ENCODE results near the gene DNER. TPM values are rescaled to one million over a fixed set of nuclear protein-coding genes. Genes with fewer than 3 reads are reported as not detected.
"Not testable (repeated sequence)": the region's sequence is repeated elsewhere in the genome, so short reads cannot be mapped to it uniquely, and the experiment has no call there.

DNER gene, protein sequence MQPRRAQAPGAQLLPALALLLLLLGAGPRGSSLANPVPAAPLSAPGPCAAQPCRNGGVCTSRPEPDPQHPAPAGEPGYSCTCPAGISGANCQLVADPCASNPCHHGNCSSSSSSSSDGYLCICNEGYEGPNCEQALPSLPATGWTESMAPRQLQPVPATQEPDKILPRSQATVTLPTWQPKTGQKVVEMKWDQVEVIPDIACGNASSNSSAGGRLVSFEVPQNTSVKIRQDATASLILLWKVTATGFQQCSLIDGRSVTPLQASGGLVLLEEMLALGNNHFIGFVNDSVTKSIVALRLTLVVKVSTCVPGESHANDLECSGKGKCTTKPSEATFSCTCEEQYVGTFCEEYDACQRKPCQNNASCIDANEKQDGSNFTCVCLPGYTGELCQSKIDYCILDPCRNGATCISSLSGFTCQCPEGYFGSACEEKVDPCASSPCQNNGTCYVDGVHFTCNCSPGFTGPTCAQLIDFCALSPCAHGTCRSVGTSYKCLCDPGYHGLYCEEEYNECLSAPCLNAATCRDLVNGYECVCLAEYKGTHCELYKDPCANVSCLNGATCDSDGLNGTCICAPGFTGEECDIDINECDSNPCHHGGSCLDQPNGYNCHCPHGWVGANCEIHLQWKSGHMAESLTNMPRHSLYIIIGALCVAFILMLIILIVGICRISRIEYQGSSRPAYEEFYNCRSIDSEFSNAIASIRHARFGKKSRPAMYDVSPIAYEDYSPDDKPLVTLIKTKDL
- not detected for polyA plus RNA-seq

DNA sequence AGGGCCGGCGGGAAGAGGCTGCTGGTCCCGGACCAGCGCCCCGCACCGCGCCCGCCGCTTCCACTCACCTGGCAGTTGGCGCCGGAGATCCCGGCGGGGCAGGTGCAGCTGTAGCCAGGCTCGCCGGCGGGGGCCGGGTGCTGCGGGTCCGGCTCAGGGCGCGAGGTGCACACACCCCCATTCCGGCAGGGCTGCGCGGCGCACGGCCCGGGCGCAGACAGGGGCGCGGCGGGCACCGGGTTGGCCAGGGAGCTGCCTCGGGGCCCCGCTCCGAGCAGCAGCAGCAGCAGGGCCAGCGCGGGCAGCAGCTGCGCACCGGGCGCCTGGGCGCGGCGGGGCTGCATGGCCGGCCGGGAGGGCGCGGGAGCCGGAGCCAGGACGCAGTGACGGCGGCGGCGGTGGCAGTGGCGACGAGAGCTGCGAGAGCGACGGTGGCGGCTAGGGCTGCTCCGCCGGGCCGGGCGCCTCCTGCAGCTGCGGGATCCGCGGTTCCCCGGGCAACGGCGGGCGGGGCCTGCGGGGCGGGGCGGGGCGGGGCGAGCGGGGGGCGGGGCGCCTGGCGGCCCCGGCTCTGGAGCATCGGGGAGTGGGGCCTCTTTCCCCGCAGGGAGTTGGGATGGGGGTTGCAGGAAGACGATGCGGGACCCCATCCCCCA lies at the start of gene DNER:
Gene DNER, minus strand, starts transcription at position 476 of the 656 bp plus-strand sequence. Its CDS starts 132 bp downstream, at position 344.
- Mint-ChIP-seq H3K36me3 (peaks cover 9% of the 10 kb centered on the region), H3K4me1 (peaks cover 5 to 11% (median 5%) of the 10 kb centered on the region in 3 donors), H3K4me3 (peak within 1 kb of the TSS; percentile 48 to 76 (median 64)), H3K27ac (no peak within 1 kb of the TSS), H3K9me3 (peaks cover 6 to 9% (median 8%) of the 10 kb centered on the region in 3 donors), H3K27me3 (peaks cover 55% of the 10 kb centered on the region)

DNA sequence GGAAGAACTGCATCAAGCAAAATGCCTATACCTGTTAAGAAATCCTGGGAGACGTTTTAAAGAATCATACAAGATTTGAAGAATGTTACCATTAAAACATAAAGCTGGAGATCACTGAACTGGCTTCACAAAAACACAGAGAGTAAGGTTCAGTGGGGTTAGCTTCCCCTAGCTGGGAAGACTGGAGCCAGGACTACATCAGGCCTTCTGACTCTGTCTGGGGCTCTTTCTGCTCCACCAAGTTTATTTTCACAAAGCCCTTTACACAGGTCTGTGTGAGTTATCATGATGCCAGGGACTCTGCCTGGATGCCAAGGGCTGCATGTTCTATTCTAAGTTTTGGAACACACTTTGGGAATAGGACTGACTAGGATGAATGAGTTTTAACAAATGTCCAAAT lies 47.3 kb upstream of the DNER start:
- H3K27ac Mint-ChIP-seq: no peak overlapping the region
- H3K4me3 Mint-ChIP-seq: peak overlapping the region in 1 of 4 donors; percentile 33
- H3K9me3 Mint-ChIP-seq: no peaks in the 10 kb centered on the region
- peaks cover 3% of the 10 kb centered on the region for H3K36me3 Mint-ChIP-seq
- no peaks in the 10 kb centered on the region for H3K27me3 Mint-ChIP-seq
- no peaks in the 10 kb centered on the region for H3K4me1 Mint-ChIP-seq

DNA sequence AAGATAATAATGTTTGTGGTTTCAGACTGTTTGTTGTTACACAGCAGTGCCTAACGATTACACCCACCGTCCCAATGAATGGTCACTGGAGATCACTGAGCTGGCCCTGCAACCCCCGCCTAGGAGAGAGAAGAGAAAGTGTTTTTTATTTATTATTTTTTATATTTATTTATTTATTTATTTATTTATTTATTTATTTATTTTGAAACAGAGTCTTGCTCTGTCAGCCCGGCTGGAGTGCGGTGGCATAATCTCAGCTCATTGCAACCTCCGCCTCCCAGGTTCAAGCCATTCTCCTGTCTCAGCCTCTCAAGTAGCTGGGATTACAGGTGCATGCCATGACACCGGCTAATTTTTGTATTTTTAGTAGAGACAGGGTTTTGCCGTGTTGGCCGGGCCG lies 43.1 kb upstream of the DNER start:
- not testable (repeated sequence) for H3K27me3 Mint-ChIP-seq, H3K4me3 Mint-ChIP-seq, H3K4me1 Mint-ChIP-seq, H3K36me3 Mint-ChIP-seq, H3K9me3 Mint-ChIP-seq
- peak overlapping the region in 1 of 3 donors; percentile 39 for H3K27ac Mint-ChIP-seq

DNA sequence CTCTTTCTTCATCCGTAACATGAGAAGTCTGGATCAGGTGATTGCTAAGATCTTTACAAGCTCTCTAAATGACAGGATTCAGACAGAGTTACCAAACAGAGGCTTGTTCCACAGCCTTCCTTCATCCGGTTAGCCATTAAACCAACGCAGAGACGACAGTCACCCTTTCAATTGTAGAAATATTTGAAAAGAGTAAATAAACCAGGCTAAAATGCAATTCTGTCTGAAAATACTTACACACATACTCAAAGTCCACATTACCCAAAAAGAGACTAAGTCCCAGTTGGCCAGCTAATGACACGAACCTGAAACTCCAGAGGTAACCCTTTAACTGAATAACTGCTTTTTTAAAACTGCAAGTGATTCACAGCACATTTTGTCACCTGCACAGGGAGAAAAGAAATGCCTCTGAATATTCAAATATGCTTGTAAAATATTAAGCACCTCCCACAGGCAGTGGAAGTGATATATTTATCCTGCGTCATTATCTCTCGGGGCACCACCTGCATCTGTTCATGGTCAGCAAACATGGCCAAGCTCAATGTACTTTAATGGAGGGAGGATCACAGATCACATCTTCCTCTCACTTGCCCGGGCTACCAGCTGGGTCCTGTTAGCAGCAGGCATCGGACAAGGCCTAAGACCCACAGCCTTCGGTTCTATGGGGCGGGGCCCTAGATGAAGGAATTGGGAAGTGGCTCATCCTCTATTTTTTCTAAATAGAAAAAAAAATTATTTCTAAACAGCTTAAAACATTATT lies 38.8 kb upstream of the DNER start:
- Mint-ChIP-seq H3K27me3 (no peaks in the 10 kb centered on the region), H3K9me3 (no peaks in the 10 kb centered on the region), H3K4me3 (no peak overlapping the region), H3K27ac (no peak overlapping the region), H3K36me3 (peaks cover 2% of the 10 kb centered on the region), H3K4me1 (peaks cover 0 to 6% (median 4%) of the 10 kb centered on the region in 3 donors)

DNA sequence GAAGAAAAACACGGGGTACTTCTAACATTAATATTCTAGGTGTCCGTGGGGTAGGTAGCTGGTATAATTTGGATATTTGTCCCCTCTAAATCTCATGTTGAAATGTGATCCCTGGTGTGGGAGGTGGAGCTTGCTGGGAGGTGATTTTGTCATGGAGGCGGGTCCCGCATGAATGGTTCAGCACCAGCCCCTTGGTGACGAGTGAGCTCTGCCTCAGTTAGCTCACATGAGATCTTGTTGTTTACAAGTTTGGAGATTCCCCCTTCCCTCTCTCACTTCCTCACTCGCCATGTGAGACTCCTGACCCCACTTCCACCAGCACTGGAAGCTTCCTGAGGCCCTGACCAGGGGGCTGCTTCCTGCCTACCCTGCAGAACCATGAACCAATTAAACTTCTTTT lies 35.4 kb upstream of the DNER start:
- Mint-ChIP-seq H3K9me3 (peaks cover 0 to 3% (median 0%) of the 10 kb centered on the region in 3 donors), H3K4me1 (peaks cover 0 to 6% (median 4%) of the 10 kb centered on the region in 3 donors), H3K4me3 (no peak overlapping the region), H3K27me3 (no peaks in the 10 kb centered on the region), H3K36me3 (peaks cover 2% of the 10 kb centered on the region), H3K27ac (no peak overlapping the region)

DNA sequence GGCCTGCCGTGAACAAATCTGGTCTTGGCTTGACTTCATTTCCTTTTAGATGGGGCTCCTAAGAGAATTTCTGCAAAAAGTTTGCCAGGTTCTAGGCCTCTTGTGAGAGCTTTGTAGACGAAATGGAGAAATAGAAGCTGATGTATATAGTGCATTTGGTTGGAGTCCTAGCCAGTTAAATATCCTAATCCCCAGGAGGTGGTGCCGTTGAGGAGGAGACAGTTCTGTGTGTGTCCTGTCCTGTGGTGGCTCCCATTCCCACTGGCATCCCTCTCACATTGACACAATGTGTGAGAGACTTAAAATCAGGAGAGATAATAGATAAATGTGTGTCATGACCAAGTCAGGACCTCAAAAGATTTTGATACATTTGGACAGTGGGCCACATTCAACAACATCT lies 34.6 kb upstream of the DNER start:
- no peak overlapping the region for H3K27ac Mint-ChIP-seq
- H3K36me3 Mint-ChIP-seq: peaks cover 2% of the 10 kb centered on the region
- no peak overlapping the region for H3K4me3 Mint-ChIP-seq
- no peaks in the 10 kb centered on the region for H3K27me3 Mint-ChIP-seq
- H3K9me3 Mint-ChIP-seq: peaks cover 0 to 8% (median 0%) of the 10 kb centered on the region in 3 donors
- peaks cover 0 to 6% (median 4%) of the 10 kb centered on the region in 3 donors for H3K4me1 Mint-ChIP-seq

DNA sequence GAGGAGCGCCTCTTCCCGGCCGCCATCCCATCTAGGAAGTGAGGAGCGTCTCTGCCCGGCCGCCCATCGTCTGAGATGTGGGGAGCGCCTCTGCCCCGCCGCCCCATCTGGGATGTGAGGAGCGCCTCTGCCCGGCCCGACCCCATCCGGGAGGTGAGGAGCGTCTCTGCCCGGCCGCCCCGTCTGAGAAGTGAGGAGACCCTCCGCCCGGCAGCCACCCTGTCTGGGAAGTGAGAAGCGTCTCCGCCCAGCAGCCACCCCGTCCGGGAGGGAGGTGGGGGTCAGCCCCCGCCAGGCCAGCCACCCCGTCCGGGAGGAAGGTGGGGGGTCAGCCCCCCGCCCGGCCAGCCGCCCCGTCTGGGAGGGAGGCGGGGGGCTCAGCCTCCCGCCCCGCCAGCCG lies 28.3 kb upstream of the DNER start:
- not testable (repeated sequence) for H3K4me1 Mint-ChIP-seq, H3K36me3 Mint-ChIP-seq, H3K27me3 Mint-ChIP-seq, H3K27ac Mint-ChIP-seq, H3K4me3 Mint-ChIP-seq
- H3K9me3 Mint-ChIP-seq: peaks cover 6 to 32% (median 13%) of the 10 kb centered on the region in 3 donors

DNA sequence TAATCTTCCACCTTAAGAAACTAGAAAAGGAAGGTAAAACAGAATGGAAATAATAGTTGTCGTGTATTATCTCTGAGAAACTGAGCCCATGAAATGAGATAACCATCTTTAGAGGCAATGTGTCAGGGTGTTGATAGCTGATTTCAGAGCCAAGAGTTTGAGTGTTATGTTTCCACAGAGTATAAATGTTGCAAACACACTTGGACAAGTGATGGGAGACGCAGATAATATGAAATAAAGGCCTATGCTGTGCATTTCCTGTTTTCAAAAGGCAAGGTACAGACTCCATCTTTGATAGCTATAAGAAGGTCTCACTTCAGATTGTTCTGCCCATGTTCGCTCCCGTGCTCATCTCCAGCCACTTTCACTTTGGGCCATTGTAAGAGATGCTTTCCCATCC lies 25.9 kb upstream of the DNER start:
- H3K4me3 Mint-ChIP-seq: no peak overlapping the region
- H3K9me3 Mint-ChIP-seq: peaks cover 9 to 41% (median 23%) of the 10 kb centered on the region in 3 donors
- no peak overlapping the region for H3K27ac Mint-ChIP-seq

DNA sequence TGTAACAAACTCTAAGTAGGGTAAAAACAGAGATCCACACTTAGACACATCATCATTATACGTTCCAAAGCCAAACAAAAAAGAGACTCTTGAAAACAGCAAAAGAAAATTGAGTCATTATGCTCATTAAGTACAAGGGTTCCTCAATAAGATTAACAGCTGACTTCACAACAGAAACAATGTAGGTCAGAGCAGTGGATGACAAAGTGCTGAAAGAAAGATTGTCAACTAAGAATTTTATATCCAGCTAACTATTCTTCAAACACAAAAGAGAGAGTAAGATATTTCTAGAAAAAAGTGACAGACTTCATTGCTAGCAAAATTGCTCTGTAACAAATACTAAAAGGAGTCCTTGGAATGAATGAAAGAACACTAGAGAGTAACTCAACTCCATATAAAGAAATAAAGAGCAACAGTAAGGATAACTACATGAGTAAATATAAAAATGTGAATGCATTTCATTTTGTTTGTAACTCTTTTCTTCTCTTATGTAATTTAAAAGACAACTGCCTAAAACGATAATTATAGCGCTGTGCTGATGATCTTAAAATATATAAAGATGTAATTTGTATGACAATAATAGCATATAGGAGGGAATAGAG lies 23.8 kb upstream of the DNER start:
- peaks cover 9 to 33% (median 23%) of the 10 kb centered on the region in 3 donors for H3K9me3 Mint-ChIP-seq
- H3K4me1 Mint-ChIP-seq: peaks cover 0 to 1% (median 0%) of the 10 kb centered on the region in 3 donors
- no peak overlapping the region for H3K27ac Mint-ChIP-seq
- peaks cover 2% of the 10 kb centered on the region for H3K27me3 Mint-ChIP-seq
- H3K4me3 Mint-ChIP-seq: no peak overlapping the region
- peaks cover 4% of the 10 kb centered on the region for H3K36me3 Mint-ChIP-seq

More for the DNA sequence above, 25.9 kb upstream of the DNER start:
- H3K4me1 Mint-ChIP-seq: peaks cover 0 to 1% (median 0%) of the 10 kb centered on the region in 3 donors
- peaks cover 4% of the 10 kb centered on the region for H3K36me3 Mint-ChIP-seq
- H3K27me3 Mint-ChIP-seq: peaks cover 2% of the 10 kb centered on the region

DNA sequence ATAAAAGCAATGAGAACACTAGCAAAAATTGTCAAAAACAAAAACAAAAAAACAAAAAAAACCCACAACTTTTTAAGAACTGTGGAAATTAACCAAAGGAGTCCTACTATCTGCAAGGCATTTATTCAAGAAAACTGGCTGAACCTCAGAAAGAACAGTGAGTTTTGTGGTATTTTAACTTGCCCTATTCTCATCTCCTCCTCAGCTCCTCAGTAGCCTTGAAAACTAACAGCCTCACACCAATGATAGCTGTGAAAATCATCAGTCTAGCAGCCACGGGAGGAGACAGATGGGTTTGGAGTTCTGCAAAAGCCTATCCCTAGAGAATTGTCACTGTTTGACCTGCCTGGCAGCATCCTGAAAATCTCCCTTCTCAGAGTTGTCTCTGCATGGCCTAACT lies 20.1 kb upstream of the DNER start:
- Mint-ChIP-seq H3K4me1 (peaks cover 0 to 1% (median 0%) of the 10 kb centered on the region in 3 donors), H3K9me3 (peaks cover 6 to 27% (median 18%) of the 10 kb centered on the region in 3 donors), H3K4me3 (no peak overlapping the region), H3K36me3 (peaks cover 2% of the 10 kb centered on the region), H3K27me3 (no peaks in the 10 kb centered on the region), H3K27ac (no peak overlapping the region)

DNA sequence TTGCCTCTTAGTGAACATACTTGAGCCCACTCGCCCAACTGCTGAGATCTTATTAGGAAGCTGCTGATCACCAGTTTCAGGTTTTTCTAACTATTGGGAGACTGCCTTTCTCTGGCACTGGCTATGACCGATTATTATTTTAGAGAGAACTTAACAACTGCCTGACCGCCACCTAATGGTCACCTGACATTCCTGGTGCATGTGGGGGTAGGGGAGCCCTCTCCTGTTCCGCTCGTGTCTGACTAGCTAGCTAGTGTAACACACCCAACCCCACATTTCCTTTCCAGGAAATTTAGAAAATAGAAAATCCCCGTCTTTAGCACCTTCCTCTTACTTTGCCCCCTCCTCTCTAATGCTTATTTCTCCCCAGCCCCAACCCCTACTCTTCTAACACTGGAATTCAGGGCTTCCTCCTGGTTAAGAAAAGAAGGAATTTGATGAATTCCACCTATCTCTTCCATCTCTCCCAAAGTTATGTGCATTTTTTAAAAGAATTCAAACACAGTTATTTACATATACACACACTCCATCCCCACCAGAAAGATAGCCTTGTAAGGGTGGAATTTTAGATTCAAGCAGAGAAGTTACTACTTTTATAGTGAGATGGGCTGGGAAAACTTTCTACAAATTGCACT lies 19.4 kb upstream of the DNER start:
- no peak overlapping the region for H3K27ac Mint-ChIP-seq
- H3K4me3 Mint-ChIP-seq: no peak overlapping the region
- peaks cover 0 to 1% (median 0%) of the 10 kb centered on the region in 3 donors for H3K4me1 Mint-ChIP-seq
- H3K27me3 Mint-ChIP-seq: no peaks in the 10 kb centered on the region
- peaks cover 3 to 20% (median 12%) of the 10 kb centered on the region in 3 donors for H3K9me3 Mint-ChIP-seq
- peaks cover 2% of the 10 kb centered on the region for H3K36me3 Mint-ChIP-seq

DNA sequence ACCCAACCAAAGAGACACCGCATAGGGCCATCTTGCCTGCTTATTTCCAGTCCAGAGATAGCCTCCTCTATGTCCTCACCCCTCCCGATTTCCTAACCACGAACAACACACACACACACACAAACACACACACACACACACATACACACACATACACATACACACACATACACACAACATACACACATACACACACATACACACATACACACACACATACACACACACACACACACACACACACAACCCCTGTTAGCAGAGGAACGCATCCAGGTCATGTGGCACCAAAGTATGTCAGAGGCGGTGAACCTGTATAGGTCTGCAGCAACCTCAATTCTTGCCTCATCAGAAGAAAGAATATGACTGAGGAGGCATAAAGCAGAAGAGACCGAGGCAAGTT lies 18.5 kb upstream of the DNER start:
- Mint-ChIP-seq H3K4me3 (no peak overlapping the region), H3K27me3 (no peaks in the 10 kb centered on the region), H3K9me3 (peaks cover 3 to 12% (median 11%) of the 10 kb centered on the region in 3 donors), H3K36me3 (peaks cover 2% of the 10 kb centered on the region), H3K27ac (no peak overlapping the region), H3K4me1 (peaks cover 0 to 1% (median 0%) of the 10 kb centered on the region in 3 donors)

DNA sequence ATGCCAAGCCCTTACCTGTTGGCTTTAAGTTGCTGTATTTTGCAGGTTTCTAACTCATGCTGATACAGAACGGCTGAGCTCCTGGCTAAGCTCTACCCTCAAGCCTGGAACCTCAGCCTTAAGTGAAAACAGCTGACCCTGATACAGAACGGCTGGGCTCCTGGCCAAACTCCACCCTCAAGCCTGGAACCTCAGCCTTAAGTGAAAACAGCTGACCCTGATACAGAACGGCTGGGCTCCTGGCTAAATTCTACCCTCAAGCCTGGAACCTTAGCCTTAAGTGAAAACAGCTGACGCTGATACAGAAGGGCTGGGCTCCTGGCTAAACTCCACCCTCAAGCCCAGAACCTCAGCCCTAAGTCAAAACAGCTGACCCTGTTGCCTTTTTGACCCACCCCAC lies 17.6 kb upstream of the DNER start:
- no peaks in the 10 kb centered on the region for H3K27me3 Mint-ChIP-seq
- peaks cover 2% of the 10 kb centered on the region in 3 donors for H3K9me3 Mint-ChIP-seq
- no peak overlapping the region for H3K27ac Mint-ChIP-seq
- H3K4me3 Mint-ChIP-seq: no peak overlapping the region
- H3K36me3 Mint-ChIP-seq: peaks cover under 1% of the 10 kb centered on the region
- H3K4me1 Mint-ChIP-seq: no peaks in the 10 kb centered on the region

DNA sequence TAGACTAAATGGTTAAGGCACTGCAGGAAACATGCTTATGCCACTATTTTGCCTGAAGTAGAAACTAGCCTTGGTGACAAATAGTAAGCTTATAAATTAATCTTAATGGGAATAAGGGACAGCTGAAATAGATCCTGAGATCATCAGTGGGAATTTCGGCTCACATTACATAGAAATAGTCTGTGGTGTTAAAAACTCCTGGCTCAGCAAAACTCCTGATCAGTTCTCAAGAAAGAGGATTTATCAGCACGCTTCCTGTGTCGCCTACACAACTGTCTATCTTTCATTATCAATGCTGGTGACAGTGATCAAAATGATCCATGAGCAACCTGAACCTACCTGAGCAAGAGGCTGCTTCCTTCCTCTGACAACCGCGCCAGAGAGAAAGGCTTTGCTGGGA lies 17.0 kb upstream of the DNER start:
- no peaks in the 10 kb centered on the region for H3K27me3 Mint-ChIP-seq
- no peaks in the 10 kb centered on the region for H3K36me3 Mint-ChIP-seq
- H3K4me1 Mint-ChIP-seq: no peaks in the 10 kb centered on the region
- no peak overlapping the region for H3K27ac Mint-ChIP-seq
- no peak overlapping the region for H3K4me3 Mint-ChIP-seq
- H3K9me3 Mint-ChIP-seq: no peaks in the 10 kb centered on the region
